Mucosa of stomach (tissue), 1 donor: ENCODE results near the gene EFNA5.

Experiments
- H3K27me3 ChIP-seq: one replicate; pipeline ENCODE4 v1.7.0; 2013; ENCODE audit warnings: mild to moderate bottlenecking, low read length; ENCODE audit not compliant: control insufficient read depth, insufficient read depth
- H3K36me3 ChIP-seq: one replicate; pipeline ENCODE4 v1.7.0; 2013; ENCODE audit warnings: low read length; ENCODE audit not compliant: control insufficient read depth, insufficient read depth
- H3K4me1 ChIP-seq: one replicate; pipeline ENCODE4 v1.7.0; 2013; ENCODE audit warnings: mild to moderate bottlenecking, low read length; ENCODE audit not compliant: control insufficient read depth, insufficient read depth
- H3K4me3 ChIP-seq: one replicate; pipeline ENCODE4 v1.7.0; 2013; ENCODE audit warnings: low read length
- H3K9ac ChIP-seq: one replicate; pipeline ENCODE4 v1.7.0; 2013; ENCODE audit warnings: mild to moderate bottlenecking, low read length, moderate library complexity
- H3K9me3 ChIP-seq: one replicate; pipeline ENCODE4 v1.7.0; 2013; ENCODE audit warnings: mild to moderate bottlenecking, low read length, moderate library complexity; ENCODE audit not compliant: control insufficient read depth
- donor health status: Pancreatic carcinoma.

EFNA5 gene

DNA sequence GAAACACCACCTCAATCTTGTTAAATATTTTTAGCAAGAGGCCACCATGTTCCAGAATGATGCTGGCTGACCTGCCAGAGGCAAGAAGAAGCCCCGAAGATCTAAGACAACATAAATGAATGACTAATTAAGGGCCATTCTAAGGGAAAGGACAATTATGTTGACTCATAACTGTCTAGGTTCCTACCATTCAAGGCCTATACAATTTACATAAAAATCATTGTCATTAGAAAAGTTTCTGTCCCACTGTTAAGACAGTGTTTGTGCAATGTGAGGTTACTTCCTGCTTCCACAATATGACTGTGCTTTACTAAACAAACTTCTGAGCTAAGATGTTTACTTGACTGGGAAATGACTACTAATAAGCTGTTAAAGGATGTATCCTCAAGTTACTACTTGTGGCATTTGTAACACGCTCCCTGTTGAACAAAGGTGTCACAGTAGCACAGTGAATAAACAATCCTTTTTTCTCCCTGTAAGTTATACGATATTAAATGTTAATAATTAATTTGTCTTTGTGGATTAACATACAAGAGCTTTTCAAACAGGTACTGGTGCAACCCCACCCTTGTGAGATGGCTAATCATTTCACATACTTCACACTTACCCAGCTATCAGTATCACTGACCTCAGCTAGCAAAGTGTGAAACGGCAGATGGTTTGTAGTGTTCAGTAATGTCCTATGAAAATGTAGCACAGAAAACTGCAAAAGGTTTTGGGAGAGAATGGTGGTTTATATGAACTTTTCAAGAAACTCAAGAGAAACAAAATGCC is 195.8 kb downstream of the EFNA5 start:
- H3K4me1 ChIP-seq = peaks cover 48% of the 10 kb centered on the region
- H3K9ac ChIP-seq = peak overlapping the region; percentile 11
- no peaks in the 10 kb centered on the region for H3K27me3 ChIP-seq
- H3K4me3 ChIP-seq = no peak overlapping the region
- H3K9me3 ChIP-seq = no peaks in the 10 kb centered on the region
- H3K36me3 ChIP-seq = no peaks in the 10 kb centered on the region

DNA sequence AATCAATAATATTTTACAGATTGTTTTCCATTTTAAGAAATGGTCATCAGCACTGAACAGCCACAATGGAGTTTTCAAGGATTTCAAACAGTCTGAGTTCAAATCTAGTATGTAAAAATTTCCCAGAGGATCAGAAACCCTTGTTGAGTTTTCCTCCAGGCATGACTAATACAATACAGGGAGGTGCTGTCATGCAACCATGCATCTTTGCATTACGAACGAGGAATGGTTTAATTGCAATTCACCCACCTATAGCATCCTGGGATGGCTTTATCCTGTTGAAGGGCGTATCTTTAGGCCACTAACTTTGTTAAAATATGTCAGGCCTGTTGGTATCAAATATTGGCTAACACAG is 196.4 kb downstream of the EFNA5 start:
- H3K9ac ChIP-seq = no peak overlapping the region
- no peak overlapping the region for H3K4me3 ChIP-seq
- no peaks in the 10 kb centered on the region for H3K9me3 ChIP-seq
- H3K36me3 ChIP-seq = no peaks in the 10 kb centered on the region
- peaks cover 53% of the 10 kb centered on the region for H3K4me1 ChIP-seq
- no peaks in the 10 kb centered on the region for H3K27me3 ChIP-seq

DNA sequence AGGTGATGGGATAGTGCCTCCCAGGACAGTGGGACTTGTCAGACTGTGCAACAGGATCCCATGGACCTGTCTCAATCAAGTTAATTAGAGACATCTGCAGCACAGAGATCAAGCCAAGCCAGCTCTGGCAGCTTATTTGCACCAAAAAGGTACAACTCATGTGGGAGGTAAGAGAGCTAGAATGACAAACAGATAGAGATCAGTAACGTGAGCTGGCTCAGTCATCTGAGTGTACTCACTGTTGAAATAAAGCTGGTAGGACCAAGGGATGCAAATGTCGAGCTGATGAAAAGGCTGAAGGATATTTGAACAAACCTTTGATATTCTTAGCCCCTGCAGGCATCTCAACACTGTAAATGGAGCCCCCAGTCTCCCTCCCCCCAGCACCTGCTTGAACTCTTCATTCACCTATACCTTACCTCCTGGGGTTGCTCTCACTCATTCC is 198.1 kb downstream of the EFNA5 start:
- H3K9me3 ChIP-seq = no peaks in the 10 kb centered on the region
- H3K4me3 ChIP-seq = no peak overlapping the region
- peaks cover 55% of the 10 kb centered on the region for H3K4me1 ChIP-seq
- H3K36me3 ChIP-seq = no peaks in the 10 kb centered on the region
- H3K9ac ChIP-seq = no peak overlapping the region
- no peaks in the 10 kb centered on the region for H3K27me3 ChIP-seq

DNA sequence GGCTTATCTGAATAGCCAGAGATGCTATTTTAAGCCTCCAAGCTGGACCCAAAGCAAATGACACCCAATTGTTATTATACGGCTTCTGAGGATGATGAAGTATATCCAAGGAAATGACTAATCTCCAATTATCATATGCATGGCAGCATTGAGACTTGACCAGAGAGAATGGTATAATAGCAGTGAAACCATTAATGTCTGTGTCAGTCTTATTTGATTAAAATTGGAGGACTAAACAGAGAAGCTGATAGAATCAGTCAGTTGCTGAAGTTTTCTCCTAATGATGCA is 200.5 kb downstream of the EFNA5 start:
- Histone ChIP-seq H3K9ac (no peak overlapping the region), H3K36me3 (no peaks in the 10 kb centered on the region), H3K27me3 (no peaks in the 10 kb centered on the region), H3K9me3 (no peaks in the 10 kb centered on the region), H3K4me3 (no peak overlapping the region), H3K4me1 (peaks cover 53% of the 10 kb centered on the region)

DNA sequence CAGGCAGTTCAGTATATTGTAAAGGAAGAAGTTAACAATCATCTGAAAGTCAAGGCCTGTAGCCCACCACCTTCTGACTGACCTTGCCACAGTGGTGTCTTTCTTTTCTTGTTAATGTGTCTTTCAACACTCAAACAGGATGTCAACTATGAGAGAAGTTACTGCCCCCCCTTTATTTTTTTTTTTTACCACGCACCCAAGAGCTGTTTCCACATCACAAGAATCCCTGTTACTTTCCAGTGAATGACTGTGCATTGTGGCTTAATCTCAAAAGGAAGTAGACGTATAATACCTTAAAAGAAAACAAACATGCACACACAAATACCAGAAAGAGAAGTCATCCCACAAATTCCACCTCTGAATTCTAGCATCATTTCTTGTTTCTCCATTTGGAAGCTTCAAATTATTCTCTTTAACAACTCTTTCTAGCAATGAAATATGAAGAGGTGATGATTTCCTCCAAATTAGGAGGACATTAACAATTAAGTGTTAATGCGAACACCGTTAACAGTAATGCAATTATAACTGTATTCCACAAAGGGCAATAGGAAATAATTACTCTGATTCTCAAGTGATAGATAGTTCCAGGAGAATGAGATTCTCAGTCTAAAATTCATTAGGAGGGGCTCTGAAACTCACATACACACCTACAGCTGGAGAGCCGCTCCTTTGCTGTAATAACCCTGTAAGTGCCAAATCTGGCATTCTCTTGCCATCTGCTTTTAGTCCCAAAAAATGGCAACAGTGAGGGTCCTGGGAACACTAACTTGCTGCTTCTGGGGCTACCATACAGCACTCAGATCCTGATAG is 201.0 kb downstream of the EFNA5 start:
- Histone ChIP-seq H3K9ac (no peak overlapping the region), H3K4me1 (peaks cover 52% of the 10 kb centered on the region), H3K9me3 (no peaks in the 10 kb centered on the region), H3K36me3 (no peaks in the 10 kb centered on the region), H3K4me3 (no peak overlapping the region), H3K27me3 (no peaks in the 10 kb centered on the region)

DNA sequence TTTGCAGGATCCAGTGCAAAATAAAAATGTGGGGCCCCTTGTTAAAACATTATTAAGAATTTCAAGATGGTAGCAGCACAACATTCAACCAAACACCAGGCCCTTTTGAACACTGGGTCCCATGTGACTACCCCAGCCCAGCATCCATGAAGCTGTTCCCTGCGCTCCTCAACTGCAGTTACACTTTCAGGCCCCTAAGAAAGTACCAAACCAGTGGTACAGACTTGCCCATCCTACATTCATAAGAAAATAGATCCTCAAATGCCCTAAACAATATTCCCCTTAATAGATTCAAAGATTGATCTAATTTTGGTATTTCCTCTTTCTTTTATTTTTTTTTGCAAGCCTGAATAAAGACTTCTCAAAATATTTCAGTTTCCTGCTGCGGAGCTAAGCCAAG is 201.7 kb downstream of the EFNA5 start:
- Histone ChIP-seq H3K4me1 (peaks cover 48% of the 10 kb centered on the region), H3K4me3 (no peak overlapping the region), H3K9me3 (no peaks in the 10 kb centered on the region), H3K9ac (no peak overlapping the region), H3K36me3 (no peaks in the 10 kb centered on the region), H3K27me3 (no peaks in the 10 kb centered on the region)

DNA sequence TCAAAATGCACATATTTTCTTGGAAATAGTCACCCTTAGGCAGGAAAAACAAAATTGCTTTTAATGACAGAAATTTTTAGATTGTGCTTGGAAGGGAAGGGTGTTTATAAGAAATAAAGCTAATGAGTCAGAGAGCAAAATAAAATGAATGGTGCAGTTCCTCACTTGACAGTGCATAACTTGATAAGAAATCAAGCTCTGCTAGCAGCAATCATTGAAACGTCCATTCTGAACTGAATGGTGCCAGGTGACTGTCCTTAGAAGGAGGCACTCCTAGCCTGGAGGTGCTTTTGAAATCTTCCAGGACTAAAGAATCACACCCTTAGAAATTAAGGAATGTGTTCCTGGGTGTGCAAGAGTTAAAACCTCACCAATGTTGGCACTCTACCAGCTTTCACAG is 202.5 kb downstream of the EFNA5 start:
- Histone ChIP-seq H3K9ac (no peak overlapping the region), H3K36me3 (no peaks in the 10 kb centered on the region), H3K27me3 (no peaks in the 10 kb centered on the region), H3K4me3 (no peak overlapping the region), H3K4me1 (peaks cover 40% of the 10 kb centered on the region), H3K9me3 (no peaks in the 10 kb centered on the region)

DNA sequence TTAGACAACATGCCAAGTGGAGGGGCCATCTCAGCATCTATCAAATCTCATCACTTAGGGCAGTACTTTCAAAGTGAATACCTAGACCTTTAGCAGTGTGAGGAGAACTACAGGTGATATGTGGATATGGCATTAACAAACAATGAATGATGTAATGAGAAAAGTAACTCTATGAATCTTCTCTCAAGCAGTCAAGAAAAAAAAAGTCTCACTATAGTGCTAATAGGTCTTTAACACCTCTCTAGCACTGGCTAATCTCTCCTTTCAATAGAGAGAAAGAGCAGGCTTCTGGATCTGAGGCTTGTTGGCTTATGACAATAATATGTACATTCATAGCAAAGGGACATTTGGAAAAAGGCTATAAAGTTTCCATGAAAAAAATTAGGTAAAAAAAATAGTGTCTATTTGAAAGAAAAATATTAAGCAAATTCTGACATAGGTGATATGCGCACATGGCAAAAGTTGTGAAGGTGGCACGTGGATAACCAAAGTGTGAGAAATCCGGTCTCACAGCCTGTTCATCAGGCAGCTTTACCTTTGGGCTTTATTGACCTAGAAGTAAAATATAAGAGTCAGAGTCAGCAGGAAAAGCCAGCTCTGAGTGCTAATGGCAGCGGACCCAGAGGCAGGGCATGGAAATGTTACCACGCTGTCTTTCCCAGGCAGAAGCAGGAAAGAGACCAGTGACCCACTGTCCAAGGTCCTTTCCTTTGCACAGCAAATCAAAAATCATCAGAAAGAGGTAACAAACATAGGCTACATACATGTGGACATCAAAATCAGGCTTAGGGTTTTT is 203.4 kb downstream of the EFNA5 start:
- no peaks in the 10 kb centered on the region for H3K27me3 ChIP-seq
- no peak overlapping the region for H3K9ac ChIP-seq
- no peak overlapping the region for H3K4me3 ChIP-seq
- H3K4me1 ChIP-seq = peaks cover 32% of the 10 kb centered on the region
- no peaks in the 10 kb centered on the region for H3K9me3 ChIP-seq
- H3K36me3 ChIP-seq = no peaks in the 10 kb centered on the region

DNA sequence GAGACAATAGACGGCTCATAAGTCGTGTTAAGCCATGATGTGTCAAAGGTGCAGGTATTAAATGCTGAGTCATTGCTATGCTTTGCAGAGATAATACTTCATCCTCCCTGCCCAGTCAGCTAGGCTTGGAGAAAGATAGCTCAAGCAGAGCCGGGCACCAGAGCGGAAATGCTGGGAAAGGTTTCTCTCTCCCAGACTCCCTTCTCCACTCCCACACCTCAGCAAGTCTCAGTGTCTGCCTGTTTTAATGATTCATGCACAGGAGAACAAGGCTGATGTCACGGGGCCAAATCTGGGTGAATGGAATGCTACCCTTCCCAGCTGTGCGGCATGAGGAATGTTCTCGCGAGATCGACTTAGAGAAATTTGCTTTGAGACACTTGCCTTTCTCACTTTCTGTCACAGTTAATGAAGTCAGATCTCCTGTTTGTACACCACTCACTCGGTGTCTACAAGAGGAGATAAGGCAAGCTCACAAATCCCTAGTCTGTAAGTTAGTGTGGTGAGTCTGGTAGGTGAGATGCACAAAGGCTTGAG is 204.4 kb downstream of the EFNA5 start:
- no peak overlapping the region for H3K9ac ChIP-seq
- no peaks in the 10 kb centered on the region for H3K36me3 ChIP-seq
- H3K9me3 ChIP-seq = no peaks in the 10 kb centered on the region
- H3K4me3 ChIP-seq = no peak overlapping the region
- H3K4me1 ChIP-seq = peaks cover 32% of the 10 kb centered on the region
- H3K27me3 ChIP-seq = no peaks in the 10 kb centered on the region

DNA sequence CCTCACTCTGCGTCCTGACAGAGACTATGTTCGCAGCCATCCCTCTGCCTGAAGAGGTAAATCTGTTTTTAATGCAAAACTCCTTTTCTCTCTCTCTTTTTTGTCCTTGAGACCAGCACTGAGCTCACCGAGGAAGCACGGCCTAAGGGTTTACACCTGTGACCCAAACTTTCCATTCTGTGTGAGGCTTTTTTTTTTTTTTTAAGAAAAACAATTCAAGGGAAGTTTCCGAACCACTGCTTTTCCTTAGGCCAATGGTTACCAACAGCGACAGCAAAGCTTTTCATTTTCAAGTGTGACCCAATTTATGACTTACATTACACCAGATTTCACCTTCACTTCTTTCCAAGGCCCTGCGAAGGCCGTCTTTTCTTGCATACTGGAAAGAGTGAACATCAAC is 205.9 kb downstream of the EFNA5 start:
- no peaks in the 10 kb centered on the region for H3K27me3 ChIP-seq
- H3K9me3 ChIP-seq = no peaks in the 10 kb centered on the region
- H3K4me3 ChIP-seq = no peak overlapping the region
- H3K36me3 ChIP-seq = no peaks in the 10 kb centered on the region
- peaks cover 27% of the 10 kb centered on the region for H3K4me1 ChIP-seq
- no peak overlapping the region for H3K9ac ChIP-seq

DNA sequence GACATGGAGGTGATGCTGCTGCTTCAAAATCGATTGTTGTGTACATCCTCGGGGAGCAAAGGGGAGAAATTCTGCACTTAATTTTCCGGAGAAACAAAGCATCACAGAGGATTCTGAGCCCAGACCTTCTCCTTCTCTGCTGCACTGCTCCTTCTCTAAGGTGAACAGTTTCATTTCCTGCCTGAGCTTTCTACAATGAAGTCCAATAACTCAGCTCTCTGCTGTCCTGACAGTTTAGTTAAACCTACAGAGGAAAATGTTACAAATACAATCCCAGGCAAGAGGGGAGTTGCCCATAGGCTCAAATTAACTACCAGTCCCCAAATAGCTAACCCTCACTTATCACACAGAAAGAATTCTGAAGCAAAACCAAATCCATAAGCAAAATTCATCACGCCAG is 206.3 kb downstream of the EFNA5 start:
- Histone ChIP-seq H3K36me3 (no peaks in the 10 kb centered on the region), H3K4me1 (peaks cover 22% of the 10 kb centered on the region), H3K9ac (no peak overlapping the region), H3K9me3 (no peaks in the 10 kb centered on the region), H3K27me3 (no peaks in the 10 kb centered on the region), H3K4me3 (no peak overlapping the region)

DNA sequence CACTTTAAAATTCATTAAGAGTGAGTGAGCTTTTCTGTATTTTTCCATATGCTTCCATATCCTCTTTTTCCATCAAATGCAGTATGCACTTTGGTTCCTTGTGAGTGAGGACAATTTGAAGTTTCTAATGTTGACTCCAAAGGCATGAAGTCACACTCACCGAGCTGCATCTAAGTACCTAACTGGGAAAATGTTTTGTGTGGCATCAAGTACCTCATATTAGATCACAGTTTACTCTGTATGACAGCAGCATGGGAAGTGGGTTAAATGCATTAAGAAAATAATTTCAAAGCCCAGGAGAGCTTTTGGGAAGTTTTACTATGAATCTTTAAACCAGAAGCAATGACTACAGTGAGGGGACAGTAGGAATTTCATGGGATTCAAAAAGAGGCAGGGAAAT is 207.0 kb downstream of the EFNA5 start:
- peaks cover 16% of the 10 kb centered on the region for H3K4me1 ChIP-seq
- no peaks in the 10 kb centered on the region for H3K27me3 ChIP-seq
- no peaks in the 10 kb centered on the region for H3K36me3 ChIP-seq
- H3K9ac ChIP-seq = no peak overlapping the region
- no peaks in the 10 kb centered on the region for H3K9me3 ChIP-seq
- H3K4me3 ChIP-seq = no peak overlapping the region
